Suprapubic skin (tissue), 4 donors: ENCODE measurements around the gene TENM3.

Experiments
- CTCF ChIP-seq, 2 donors: fragments of 200-600 bp in 1 of 2; fragments of 450-650 bp in 1 of 2; sonication (generic) in 1 of 2; IDR thresholded peaks; one replicate each; pipeline ENCODE4 v1.5.1; 2016 to 2019; ENCODE audit warnings: antibody characterized with exemption in 2 of 2, mild to moderate bottlenecking in 1 of 2, moderate library complexity in 1 of 2
- EP300 ChIP-seq: sonication (generic); formaldehyde crosslinking; IDR thresholded peaks from one replicate; pipeline ENCODE4 v1.6.1; 2017; ENCODE audit warnings: antibody characterized with exemption
- POLR2A ChIP-seq, 2 donors: fragments of 450-650 bp; IDR thresholded peaks; one replicate each; pipeline ENCODE4 v1.6.1; 2017; ENCODE audit warnings: antibody characterized with exemption in 2 of 2, mild to moderate bottlenecking in 2 of 2, moderate library complexity in 2 of 2
- POLR2AphosphoS5 ChIP-seq, 3 donors: sonication (generic); formaldehyde crosslinking; IDR thresholded peaks; one replicate each; pipeline ENCODE4 v1.6.1; 2017; ENCODE audit warnings: antibody characterized with exemption in 3 of 3

- TF ChIP-seq POLR2A (IDR thresholded peaks at IDR 0.05) (no peak), CTCF (IDR thresholded peaks at IDR 0.05) (no peak), POLR2AphosphoS5 (IDR thresholded peaks at IDR 0.05) (no peak), EP300 (no peak)
Observed at GRCh38 chr4:182760551-182761043, 517.4 kb downstream of the TENM3 start.
